Heart left ventricle (tissue), 13 donors: Measurements from ENCODE around the gene MAST4.

Source experiments
- CTCF ChIP-seq, 12 donors: fragments of 200-600 bp; sonication (generic) in 4 of 12; IDR thresholded peaks; one replicate each; pipeline versions ENCODE4 v1.5.0 to v1.8.0; 2018 to 2022; ENCODE audit warnings: antibody characterized with exemption in 12 of 12, mild to moderate bottlenecking in 5 of 12
- POLR2A ChIP-seq, 2 donors: fragments of 450-650 bp; IDR thresholded peaks; one replicate each; pipeline ENCODE4 v1.6.1; 2017; ENCODE audit warnings: antibody characterized with exemption in 2 of 2, mild to moderate bottlenecking in 2 of 2, moderate library complexity in 2 of 2
- donor health status: ischemic (EF 13 %, LVEDD 7.1; RV severe dilation, severe dysfunction).
- donor health status: DM: no; HTN: yes; CAD: no.
- donor health status: DM: no; HTN: no; CAD: no.
- donor health status: ischemic (EF 25% LVEDD 6.9; RV normal size, moderate dysfunction).
- donor health status: ischemic (EF 25% LVEDD 5.7; RV mildly dilated, moderate dysfunction).
- donor health status: ischemic (EF 35%, LVEDD 5.7; RV mildly dilated, moderate dysfunction).
- donor health status: nonischemic (EF 11% LVEDD 7.7; RV severe dilation, severe dysfunction).
- donor health status: DM: yes; HTN: yes; CAD: no.
- donor health status: PGD.
- donor health status: ischemic (EF 29% LVEDD 5.4; RV normal size, mild dysfunction).
- donor health status: nonischemic (EF 23%, LVEDD 6.1; RV moderate dilation, normal function).

DNA sequence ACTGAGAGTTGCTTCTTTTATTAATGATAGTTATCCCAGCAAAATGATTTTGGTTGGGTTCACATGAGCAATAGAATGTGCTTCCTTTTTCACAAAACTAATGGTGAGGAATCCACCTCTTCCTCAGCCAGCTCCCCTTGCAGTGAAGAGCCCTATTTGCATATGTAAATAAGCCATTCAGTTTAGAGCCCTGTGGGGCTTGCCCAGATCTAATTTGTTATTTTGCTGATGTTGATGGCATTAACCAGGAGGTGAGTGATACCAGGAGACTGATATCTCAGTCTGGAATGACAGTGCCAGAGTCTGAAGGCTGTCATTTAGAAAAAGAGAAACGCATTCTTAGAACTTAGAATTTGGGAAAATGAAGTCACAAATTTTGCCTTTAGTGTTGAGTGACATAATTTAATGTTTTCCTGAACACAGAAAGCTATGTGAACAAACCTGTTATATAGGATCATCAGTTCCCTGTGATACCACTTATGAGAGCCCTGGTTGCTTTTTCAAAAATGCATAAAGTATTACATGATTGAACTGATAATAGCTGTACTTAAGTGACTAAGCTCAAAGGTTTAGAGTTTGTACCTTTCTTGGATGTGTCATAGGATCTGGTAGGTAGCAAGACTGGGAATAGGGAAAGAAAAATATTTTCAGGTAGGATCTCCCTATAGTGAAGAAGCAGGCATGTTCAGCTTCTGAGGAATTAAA lies 271.6 kb downstream of the MAST4 start:
- TF ChIP-seq CTCF (IDR thresholded peaks at IDR 0.05) = no peak
- TF ChIP-seq POLR2A (IDR thresholded peaks at IDR 0.05) = no peak
